H9 (cell line): Measurements from ENCODE around the gene GP2. TPM values are rescaled to one million over a fixed set of nuclear protein-coding genes. Genes with fewer than 3 reads are reported as not detected.

Experiments
- DNase-seq: peaks from one replicate; pipeline ENCODE4 v3.0.0-alpha.2; 2017
- H2AFZ ChIP-seq: one replicate; pipeline ENCODE4 v1.6.1; 2013; ENCODE audit warnings: mild to moderate bottlenecking, low read length, control low read depth, moderate library complexity
- H2AK5ac ChIP-seq: 2 replicates; pipeline ENCODE4 v1.6.1; 2013; ENCODE audit warnings: low read length, control low read depth, mixed read lengths; ENCODE audit not compliant: insufficient read length
- H2BK120ac ChIP-seq: one replicate; pipeline ENCODE4 v1.6.1; 2013; ENCODE audit warnings: low read depth, mild to moderate bottlenecking, low read length, control low read depth, inconsistent platforms; ENCODE audit not compliant: poor library complexity, severe bottlenecking
- H2BK12ac ChIP-seq: 2 replicates; pipeline ENCODE4 v1.6.1; 2013; ENCODE audit warnings: low read length, control low read depth, mixed read lengths, low read depth; ENCODE audit not compliant: insufficient read length
- H2BK15ac ChIP-seq: 2 replicates; pipeline ENCODE4 v1.6.1; 2013; ENCODE audit warnings: low read depth, low read length, control low read depth
- H2BK20ac ChIP-seq: one replicate; pipeline ENCODE4 v1.6.1; 2013; ENCODE audit warnings: low read depth, mild to moderate bottlenecking, low read length, control low read depth, inconsistent platforms; ENCODE audit not compliant: poor library complexity, severe bottlenecking
- H2BK5ac ChIP-seq: 2 replicates; pipeline ENCODE4 v1.6.1; 2013; ENCODE audit warnings: low read length, control low read depth, mixed read lengths; ENCODE audit not compliant: insufficient read length
- H3K14ac ChIP-seq: 2 replicates; pipeline ENCODE4 v1.6.1; 2013; ENCODE audit warnings: low read length, control low read depth; ENCODE audit not compliant: insufficient read depth
- H3K18ac ChIP-seq: 2 replicates; pipeline ENCODE4 v1.6.1; 2013; ENCODE audit warnings: low read depth, mild to moderate bottlenecking, mixed read lengths, low read length, control low read depth; ENCODE audit not compliant: insufficient read length
- H3K23ac ChIP-seq: 2 replicates; pipeline ENCODE4 v1.6.1; 2013; ENCODE audit warnings: low read length, control low read depth, mixed read lengths, low read depth; ENCODE audit not compliant: insufficient read length
- H3K23me2 ChIP-seq: 2 replicates; pipeline ENCODE4 v1.6.1; 2013; ENCODE audit warnings: low read depth, mild to moderate bottlenecking, mixed read lengths, low read length, control low read depth; ENCODE audit not compliant: insufficient read length, poor library complexity, severe bottlenecking
- H3K27ac ChIP-seq: 2 replicates; pipeline ENCODE4 v1.5.1; 2013; ENCODE audit warnings: low read length, control low read depth, mixed read lengths, low read depth; ENCODE audit not compliant: insufficient read length
- H3K27me3 ChIP-seq: 2 replicates; pipeline ENCODE4 v1.6.1; 2013; ENCODE audit warnings: low read length, control low read depth, inconsistent platforms; ENCODE audit not compliant: insufficient read depth
- H3K4ac ChIP-seq: 2 replicates; pipeline ENCODE4 v1.6.1; 2013; ENCODE audit warnings: low read depth, mild to moderate bottlenecking, control low read depth, inconsistent platforms, low read length, moderate library complexity
- H3K4me1 ChIP-seq: 2 replicates; pipeline ENCODE4 v1.6.1; 2013; ENCODE audit warnings: low read length, control low read depth, inconsistent platforms; ENCODE audit not compliant: insufficient read depth
- H3K4me2 ChIP-seq: 2 replicates; pipeline ENCODE4 v1.6.1; 2013; ENCODE audit warnings: low read length, control low read depth, mixed read lengths; ENCODE audit not compliant: insufficient read length, insufficient read depth
- H3K56ac ChIP-seq: 2 replicates; pipeline ENCODE4 v1.6.1; 2013; ENCODE audit warnings: low read depth, mild to moderate bottlenecking, mixed read lengths, low read length, control low read depth; ENCODE audit not compliant: insufficient read length
- H3K79me1 ChIP-seq: 2 replicates; pipeline ENCODE4 v1.6.1; 2013; ENCODE audit warnings: low read depth, mild to moderate bottlenecking, moderate library complexity, low read length, control low read depth, inconsistent platforms; ENCODE audit not compliant: insufficient read depth, poor library complexity, severe bottlenecking
- H3K79me2 ChIP-seq: 2 replicates; pipeline ENCODE4 v1.6.1; 2013; ENCODE audit warnings: low read length, control low read depth, inconsistent platforms; ENCODE audit not compliant: insufficient read depth
- H3K9ac ChIP-seq: 2 replicates; pipeline ENCODE4 v1.6.1; 2013; ENCODE audit warnings: low read length, control low read depth, mixed read lengths; ENCODE audit not compliant: insufficient read length; ENCODE audit errors: extremely low read depth
- H3K9me3 ChIP-seq: one replicate; pipeline ENCODE4 v1.6.1; 2013; ENCODE audit warnings: low read depth, low read length, inconsistent platforms; ENCODE audit not compliant: control insufficient read depth
- H3T11ph ChIP-seq: one replicate; pipeline ENCODE4 v1.6.1; 2013; ENCODE audit warnings: mild to moderate bottlenecking, low read length, control low read depth, inconsistent platforms
- H4K20me1 ChIP-seq: one replicate; pipeline ENCODE4 v1.6.1; 2013; ENCODE audit not compliant: control insufficient read depth, insufficient read length, insufficient read depth
- H4K5ac ChIP-seq: 2 replicates; pipeline ENCODE4 v1.6.1; 2013; ENCODE audit warnings: low read depth, mild to moderate bottlenecking, mixed read lengths, low read length, control low read depth; ENCODE audit not compliant: insufficient read length
- H4K8ac ChIP-seq: replicated peaks from 2 replicates; pipeline ENCODE4 v1.6.1; 2013; ENCODE audit warnings: low read length, control low read depth, mixed read lengths, low read depth; ENCODE audit not compliant: insufficient read length
- H4K91ac ChIP-seq: 2 replicates; pipeline ENCODE4 v1.6.1; 2013; ENCODE audit warnings: low read depth, mild to moderate bottlenecking, moderate library complexity, mixed read lengths, low read length, control low read depth; ENCODE audit not compliant: insufficient read length
- H3K27ac Mint-ChIP-seq, 3 experiments: 2 replicates in 2 of 3; 3 replicates in 1 of 3; pipeline ENCODE4 v1.8.0; 2020 to 2021; ENCODE audit warnings: mixed read lengths in 3 of 3, mild to moderate bottlenecking in 1 of 3, moderate library complexity in 1 of 3
- H3K27me3 Mint-ChIP-seq: 2 replicates; pipeline ENCODE4 v1.8.0; 2021; ENCODE audit warnings: low read depth, mild to moderate bottlenecking, moderate library complexity, mixed read lengths
- H3K36me3 Mint-ChIP-seq, 3 experiments: 2 replicates in 2 of 3; 3 replicates in 1 of 3; pipeline ENCODE4 v1.8.0; 2020 to 2021; ENCODE audit warnings: low read depth in 3 of 3, mixed read lengths in 3 of 3; ENCODE audit not compliant: insufficient read depth in 1 of 3
- H3K4me1 Mint-ChIP-seq, 2 experiments: 2 replicates each; pipeline ENCODE4 v1.8.0; 2020; ENCODE audit warnings: mixed read lengths in 2 of 2
- H3K4me3 Mint-ChIP-seq, 2 experiments: 2 replicates in 1 of 2; 3 replicates in 1 of 2; pipeline ENCODE4 v1.8.0; 2020 to 2021; ENCODE audit warnings: mild to moderate bottlenecking in 2 of 2, mixed read lengths in 2 of 2, moderate library complexity in 1 of 2
- H3K9me3 Mint-ChIP-seq, 2 experiments: 2 replicates in 1 of 2; 3 replicates in 1 of 2; pipeline ENCODE4 v1.8.0; 2020; ENCODE audit warnings: mild to moderate bottlenecking in 2 of 2, mixed read lengths in 2 of 2, moderate library complexity in 1 of 2
- WGBS: extraction: QIAGEN DNeasy Blood & Tissue Kit; methylation state at CpG from one replicate; pipeline ENCODE4 v1.1.7; 2013; ENCODE audit warnings: missing lambda C conversion rate, low lambda C conversion rate, mixed read lengths; ENCODE audit not compliant: insufficient read length; ENCODE audit errors: extremely low coverage; 5-methylcytosine and 5-hydroxymethylcytosine counted together
- total RNA-seq: library from RNA; stranded (reverse); gene quantifications from 2 replicates; pipeline ENCODE4 v1.2.1, GENCODE V29; 2021
- TF ChIP-seq, protein P1 (sequence below): fragments of 200-600 bp; sonication (generic); conservative IDR thresholded peaks from 3 replicates; pipeline ENCODE4 v1.8.0; 2021; ENCODE audit warnings: antibody characterized with exemption, mild to moderate bottlenecking

GP2 gene
- total RNA-seq, 1 experiment from 2014 or later: not detected

DNA sequence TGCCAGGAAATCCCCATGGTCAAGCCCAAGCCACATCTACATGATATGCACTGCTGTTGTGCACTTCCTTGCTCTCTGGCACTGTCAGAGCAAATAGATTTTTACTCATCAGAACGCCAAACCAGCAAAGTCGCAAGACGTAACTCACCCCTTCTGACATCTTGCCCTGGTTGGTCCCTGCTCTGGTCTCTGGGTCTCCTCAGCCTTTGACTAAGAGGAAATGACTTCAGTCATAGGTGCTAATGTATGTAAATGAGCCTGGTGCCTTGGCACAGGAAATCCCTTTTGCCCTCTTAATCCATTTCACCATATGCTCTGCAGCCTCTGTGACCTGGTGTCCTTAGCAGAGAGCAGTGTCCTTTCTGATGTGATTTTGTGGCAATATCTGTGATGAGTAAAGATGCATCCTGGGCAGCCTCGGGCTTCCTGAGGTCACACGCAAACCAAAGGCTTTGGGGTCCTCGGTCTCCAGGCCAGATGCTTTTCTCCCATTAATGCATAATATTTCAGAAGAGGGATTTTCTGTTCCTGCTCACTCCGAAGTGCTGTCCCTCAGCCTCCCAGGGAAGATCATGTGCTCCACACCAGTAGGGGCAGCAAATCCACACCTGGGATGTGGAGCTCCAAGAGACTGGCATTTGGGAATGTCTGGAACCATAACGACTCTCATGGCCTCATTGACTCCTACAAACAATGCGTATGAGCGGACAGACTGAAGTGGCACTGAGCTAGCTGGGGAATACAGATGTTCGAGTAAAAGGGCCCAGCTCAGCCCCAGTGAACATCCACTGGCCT is 66.9 kb downstream of the GP2 start:
- peaks cover 8% of the 10 kb centered on the region; the same call in 1 of the 2 replicates for H3K4me1 ChIP-seq
- H3K27ac Mint-ChIP-seq: no peak overlapping the region
- H2BK20ac ChIP-seq: no peak overlapping the region
- no peak overlapping the region for H3K27ac ChIP-seq
- no peak overlapping the region for H3K4me2 ChIP-seq
- H4K20me1 ChIP-seq: no peaks in the 10 kb centered on the region
- no peak overlapping the region for H2AK5ac ChIP-seq
- H3K79me1 ChIP-seq: no peaks in the 10 kb centered on the region
- H4K5ac ChIP-seq: no peak overlapping the region
- DNase-seq: no peak
- no peak overlapping the region for H3K4me3 Mint-ChIP-seq
- no peak overlapping the region for H3K56ac ChIP-seq
- no peaks in the 10 kb centered on the region for H3K23me2 ChIP-seq
- peaks cover 7 to 9% of the 10 kb centered on the region in 2 experiments for H3K9me3 Mint-ChIP-seq
- H2BK12ac ChIP-seq: no peak overlapping the region
- H3K27me3 ChIP-seq: no peaks in the 10 kb centered on the region
- no CpG with 5 or more reads among the region's 11 CpGs for WGBS
- no peak overlapping the region for H4K91ac ChIP-seq
- no peak overlapping the region for H4K8ac ChIP-seq
- H3K14ac ChIP-seq: no peak overlapping the region
- TF ChIP-seq, protein P1, sequence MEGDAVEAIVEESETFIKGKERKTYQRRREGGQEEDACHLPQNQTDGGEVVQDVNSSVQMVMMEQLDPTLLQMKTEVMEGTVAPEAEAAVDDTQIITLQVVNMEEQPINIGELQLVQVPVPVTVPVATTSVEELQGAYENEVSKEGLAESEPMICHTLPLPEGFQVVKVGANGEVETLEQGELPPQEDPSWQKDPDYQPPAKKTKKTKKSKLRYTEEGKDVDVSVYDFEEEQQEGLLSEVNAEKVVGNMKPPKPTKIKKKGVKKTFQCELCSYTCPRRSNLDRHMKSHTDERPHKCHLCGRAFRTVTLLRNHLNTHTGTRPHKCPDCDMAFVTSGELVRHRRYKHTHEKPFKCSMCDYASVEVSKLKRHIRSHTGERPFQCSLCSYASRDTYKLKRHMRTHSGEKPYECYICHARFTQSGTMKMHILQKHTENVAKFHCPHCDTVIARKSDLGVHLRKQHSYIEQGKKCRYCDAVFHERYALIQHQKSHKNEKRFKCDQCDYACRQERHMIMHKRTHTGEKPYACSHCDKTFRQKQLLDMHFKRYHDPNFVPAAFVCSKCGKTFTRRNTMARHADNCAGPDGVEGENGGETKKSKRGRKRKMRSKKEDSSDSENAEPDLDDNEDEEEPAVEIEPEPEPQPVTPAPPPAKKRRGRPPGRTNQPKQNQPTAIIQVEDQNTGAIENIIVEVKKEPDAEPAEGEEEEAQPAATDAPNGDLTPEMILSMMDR: peak; percentile 37; the same call in 2 of the 3 replicates
- no peak overlapping the region for H2BK120ac ChIP-seq
- H3K4me1 Mint-ChIP-seq: peaks cover 29 to 37% of the 10 kb centered on the region in 2 experiments
- no peak overlapping the region for H3K9ac ChIP-seq
- H3T11ph ChIP-seq: no peak overlapping the region
- peaks cover 3 to 6% (median 5%) of the 10 kb centered on the region in 3 experiments; a peak in 6 of 7 replicates for H3K36me3 Mint-ChIP-seq
- H3K27me3 Mint-ChIP-seq: no peaks in the 10 kb centered on the region; the same call in 1 of the 2 replicates
- H2BK15ac ChIP-seq: no peak overlapping the region
- H3K18ac ChIP-seq: no peak overlapping the region
- no peaks in the 10 kb centered on the region for H3K9me3 ChIP-seq
- H3K23ac ChIP-seq: no peak overlapping the region
- no peak overlapping the region for H2AFZ ChIP-seq
- no peak overlapping the region for H2BK5ac ChIP-seq
- H3K79me2 ChIP-seq: no peaks in the 10 kb centered on the region
- H3K4ac ChIP-seq: no peak overlapping the region

Other genes with a start within 250 kb of the GP2 start
- gene UMOD, start 25.2 kb upstream of the GP2 start, total RNA-seq: not detected in 2 replicates
- not detected in 2 replicates for gene PDILT, start 77.2 kb upstream of the GP2 start, total RNA-seq
- gene ACSM5, start 82.0 kb upstream of the GP2 start, total RNA-seq: not detected in 2 replicates
- not detected in 2 replicates for gene ACSM2A, start 124.0 kb upstream of the GP2 start, total RNA-seq
- gene ACSM2B, start 248.9 kb upstream of the GP2 start, total RNA-seq: not detected in 2 replicates